MCF 10A (cell line): ENCODE data around the gene GSG1. TPM values are rescaled to one million over a fixed set of nuclear protein-coding genes. Genes with fewer than 3 reads are reported as not detected.
A peak's percentile ranks its signal among the peaks of the same experiment; 100 is the strongest.

Experiments used
- Bru-seq: library from RNA; stranded (reverse); fragments of 400-500 nt; gene quantifications from one replicate; lab custom pipeline; 2021; lab: Mats Ljungman, UMichigan
- BruChase-seq, 2 experiments: library from RNA; stranded (reverse); fragments of 400-500 nt; gene quantifications; one replicate each; lab custom pipeline; 2021; lab: Mats Ljungman, UMichigan
- BruUV-seq: library from RNA; stranded (reverse); fragments of 400-500 nt; replicated peaks from 2 replicates; lab custom pipeline; 2021; lab: Mats Ljungman, UMichigan
- CTCF ChIA-PET: fragments of 300-600 bp; sonication (Branson Sonifier 250); formaldehyde crosslinking; extraction: SDS; loops from one replicate; lab custom pipeline; 2021; ENCODE audit warnings: antibody characterized with exemption, inconsistent platforms; lab: Yijun Ruan, JAX
- POLR2A ChIA-PET: fragments of 300-600, 350-650 bp; sonication (Branson Sonifier 250); formaldehyde crosslinking; extraction: SDS; loops from one replicate; lab custom pipeline; 2020; ENCODE audit warnings: antibody characterized with exemption, inconsistent platforms; lab: Yijun Ruan, JAX
- DNase-seq: peaks from one replicate; pipeline ENCODE4 v3.0.0-alpha.2; 2018; ENCODE audit not compliant: unreplicated experiment
- H3K27ac Mint-ChIP-seq: one replicate; pipeline ENCODE4 v1.8.0; 2022; ENCODE audit warnings: mild to moderate bottlenecking, low read depth, mixed read lengths; ENCODE audit not compliant: unreplicated experiment
- H3K27me3 Mint-ChIP-seq: one replicate; pipeline ENCODE4 v1.8.0; 2022; ENCODE audit warnings: mixed read lengths; ENCODE audit not compliant: insufficient read depth, unreplicated experiment
- H3K36me3 Mint-ChIP-seq: one replicate; pipeline ENCODE4 v1.8.0; 2022; ENCODE audit warnings: mild to moderate bottlenecking, moderate library complexity, mixed read lengths; ENCODE audit not compliant: insufficient read depth, unreplicated experiment
- H3K4me1 Mint-ChIP-seq: one replicate; pipeline ENCODE4 v1.8.0; 2022; ENCODE audit warnings: mixed read lengths; ENCODE audit not compliant: insufficient read depth, unreplicated experiment
- H3K4me3 Mint-ChIP-seq: one replicate; pipeline ENCODE4 v1.8.0; 2022; ENCODE audit warnings: mild to moderate bottlenecking, moderate library complexity, mixed read lengths; ENCODE audit not compliant: unreplicated experiment
- H3K9me3 Mint-ChIP-seq: one replicate; pipeline ENCODE4 v1.8.0; 2022; ENCODE audit warnings: mixed read lengths; ENCODE audit not compliant: unreplicated experiment
- CTCF ChIP-seq: fragments of 200-600 bp; IDR thresholded peaks from one replicate; pipeline ENCODE4 v1.8.0; 2022; ENCODE audit warnings: antibody characterized with exemption, mild to moderate bottlenecking; ENCODE audit not compliant: unreplicated experiment
- intact Hi-C: fragments of 100-400 bp; cut with micrococcal nuclease; formaldehyde crosslinking; loops from 2 replicates; pipeline ENCODE4 v1.14.1; 2022
- long read RNA-seq: library from polyadenylated mRNA; stranded (forward); transcript quantifications from one replicate; pipeline ENCODE4 v2.0.0, GENCODE V29; 2022
- total RNA-seq: library from RNA; stranded (reverse); gene quantifications from 2 replicates; pipeline ENCODE4 v1.2.3, GENCODE V29; 2022

GSG1 gene
- not detected in 2 replicates for total RNA-seq
- percentile 21 among the genes with signal in this experiment for Bru-seq, nascent RNA
- BruChase-seq, experiment 1, labeled RNA remaining after a 6-hour chase = percentile 5 among the genes with signal in this experiment
- percentile 11 among the genes with signal in this experiment for BruChase-seq, experiment 2, labeled RNA remaining after a 2-hour chase
- long read RNA-seq = 0 reads

- Mint-ChIP-seq H3K9me3 (no peaks in the 10 kb centered on the region), H3K27me3 (no peaks in the 10 kb centered on the region), H3K36me3 (no peaks in the 10 kb centered on the region), H3K27ac (peak within 1 kb of the TSS; percentile 99), H3K4me3 (peak within 1 kb of the TSS; percentile 63), H3K4me1 (peaks cover 46% of the 10 kb centered on the region)
- DNase-seq = peak; percentile 66
- intact Hi-C loops = loop anchor here (5.0 kb wide), 1 partner anchor 201 kb away; no protein-coding TSS in a partner anchor
- BruUV-seq = no TSS peak
- ChIA-PET POLR2A (interaction anchor here (0.6 to 7.7 kb wide), 17 partner anchors 9 to 1283 kb away, joined by 3 to 255 read pairs (median 5); partner anchors contain the start of genes EMP1 and GPRC5A), CTCF (interaction anchor here (0.6 to 6.0 kb wide), 12 partner anchors 21 to 123 kb away, joined by 3 to 154 read pairs (median 5); no protein-coding TSS in a partner anchor)
- TF ChIP-seq CTCF = no peak
Observed at GRCh38 chr12:13103391-13104033, at the start of gene GSG1. GSG1 (minus strand) TSS chr12:13103667; CDS start chr12:13103512, 155 bp downstream.

GRCh38 chr12:13153180-13153579 lies 49.7 kb upstream of the GSG1 start:
- no peak for DNase-seq
- Mint-ChIP-seq H3K4me3 (no peak overlapping the region), H3K4me1 (peaks cover 17% of the 10 kb centered on the region), H3K9me3 (no peaks in the 10 kb centered on the region), H3K27me3 (no peaks in the 10 kb centered on the region), H3K27ac (no peak overlapping the region), H3K36me3 (peaks cover 6% of the 10 kb centered on the region)
- intact Hi-C loops = no loop called here
- POLR2A ChIA-PET = interaction anchor here (1.5 to 4.2 kb wide), 4 partner anchors 11 to 54 kb away, joined by 3 to 22 read pairs (median 11); partner anchors contain the start of gene EMP1
- CTCF ChIA-PET = interaction anchor here (0.5 to 0.8 kb wide), 3 partner anchors 43 to 1023 kb away, joined by 3 to 4 read pairs (median 3); no protein-coding TSS in a partner anchor
- TF ChIP-seq CTCF = no peak
- no TSS peak for BruUV-seq

- DNase-seq = no peak
- peaks cover 17% of the 10 kb centered on the region for H3K4me1 Mint-ChIP-seq
- H3K36me3 Mint-ChIP-seq = peaks cover 6% of the 10 kb centered on the region
- ChIA-PET CTCF (interaction anchor here (0.5 to 1.5 kb wide), 5 partner anchors 17 to 1023 kb away, joined by 3 to 7 read pairs (median 3); no protein-coding TSS in a partner anchor), POLR2A (interaction anchor here (1.5 to 4.2 kb wide), 3 partner anchors 10 to 53 kb away, joined by 3 to 22 read pairs (median 15); no protein-coding TSS in a partner anchor)
- intact Hi-C loops = no loop called here
- no TSS peak for BruUV-seq
- H3K4me3 Mint-ChIP-seq = no peak overlapping the region
- no peak overlapping the region for H3K27ac Mint-ChIP-seq
- H3K9me3 Mint-ChIP-seq = no peaks in the 10 kb centered on the region
- H3K27me3 Mint-ChIP-seq = no peaks in the 10 kb centered on the region
- no peak for TF ChIP-seq CTCF
Observed at GRCh38 chr12:13152756-13153155, 49.3 kb upstream of the GSG1 start.

GRCh38 chr12:13152281-13152680 lies 48.8 kb upstream of the GSG1 start:
- H3K9me3 Mint-ChIP-seq = no peaks in the 10 kb centered on the region
- intact Hi-C loops = no loop called here
- no peak for TF ChIP-seq CTCF
- H3K36me3 Mint-ChIP-seq = peaks cover 6% of the 10 kb centered on the region
- H3K27ac Mint-ChIP-seq = no peak overlapping the region
- no peak for DNase-seq
- H3K4me1 Mint-ChIP-seq = peaks cover 17% of the 10 kb centered on the region
- ChIA-PET POLR2A (interaction anchor here (1.5 to 4.2 kb wide), 3 partner anchors 10 to 53 kb away, joined by 3 to 22 read pairs (median 15); no protein-coding TSS in a partner anchor), CTCF (interaction anchor here (0.6 to 1.5 kb wide), 3 partner anchors 17 to 509 kb away, joined by 3 to 7 read pairs (median 3); no protein-coding TSS in a partner anchor)
- no peak overlapping the region for H3K4me3 Mint-ChIP-seq
- BruUV-seq = no TSS peak
- no peaks in the 10 kb centered on the region for H3K27me3 Mint-ChIP-seq
